ENCODE data around the gene OSBPL1A.

DNA sequence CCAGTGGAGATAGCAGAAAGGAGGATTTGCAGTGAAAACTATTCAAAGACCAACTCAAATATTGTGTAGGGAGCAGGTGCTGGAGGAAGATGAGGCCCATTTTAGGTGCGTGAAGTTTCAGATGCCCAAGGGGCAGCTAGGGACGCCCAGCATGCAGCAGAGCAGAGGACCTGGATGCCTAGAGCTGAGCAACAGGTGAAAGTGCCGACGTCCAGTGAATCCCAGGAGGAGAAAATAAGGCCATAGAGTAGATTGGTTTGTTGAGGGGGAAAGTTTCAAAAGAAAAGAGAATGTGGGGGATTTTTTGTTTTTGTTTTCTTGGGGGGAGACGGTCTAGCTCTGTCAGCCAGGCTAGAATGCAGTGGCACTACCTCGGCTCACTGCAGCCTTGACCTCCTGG, 53.1 kb downstream of the OSBPL1A start:
- TF ChIP-seq POLR2A (IDR thresholded peaks at IDR 0.05), result no peak
- TF ChIP-seq, protein P1, sequence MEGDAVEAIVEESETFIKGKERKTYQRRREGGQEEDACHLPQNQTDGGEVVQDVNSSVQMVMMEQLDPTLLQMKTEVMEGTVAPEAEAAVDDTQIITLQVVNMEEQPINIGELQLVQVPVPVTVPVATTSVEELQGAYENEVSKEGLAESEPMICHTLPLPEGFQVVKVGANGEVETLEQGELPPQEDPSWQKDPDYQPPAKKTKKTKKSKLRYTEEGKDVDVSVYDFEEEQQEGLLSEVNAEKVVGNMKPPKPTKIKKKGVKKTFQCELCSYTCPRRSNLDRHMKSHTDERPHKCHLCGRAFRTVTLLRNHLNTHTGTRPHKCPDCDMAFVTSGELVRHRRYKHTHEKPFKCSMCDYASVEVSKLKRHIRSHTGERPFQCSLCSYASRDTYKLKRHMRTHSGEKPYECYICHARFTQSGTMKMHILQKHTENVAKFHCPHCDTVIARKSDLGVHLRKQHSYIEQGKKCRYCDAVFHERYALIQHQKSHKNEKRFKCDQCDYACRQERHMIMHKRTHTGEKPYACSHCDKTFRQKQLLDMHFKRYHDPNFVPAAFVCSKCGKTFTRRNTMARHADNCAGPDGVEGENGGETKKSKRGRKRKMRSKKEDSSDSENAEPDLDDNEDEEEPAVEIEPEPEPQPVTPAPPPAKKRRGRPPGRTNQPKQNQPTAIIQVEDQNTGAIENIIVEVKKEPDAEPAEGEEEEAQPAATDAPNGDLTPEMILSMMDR (IDR thresholded peaks at IDR 0.05), result no peak
